ENCODE data around the gene SFXN5. TPM values are rescaled to one million over a fixed set of nuclear protein-coding genes. Genes with fewer than 3 reads are reported as not detected.
A peak's percentile ranks its signal among the peaks of the same experiment; 100 is the strongest.

The SFXN5 gene
- total and polyA plus RNA-seq, 2 of the 8 experiments (the other 6 are each of a cell fraction or from before 2014, with no cell fraction given): 29.3 to 33.1 TPM

DNA sequence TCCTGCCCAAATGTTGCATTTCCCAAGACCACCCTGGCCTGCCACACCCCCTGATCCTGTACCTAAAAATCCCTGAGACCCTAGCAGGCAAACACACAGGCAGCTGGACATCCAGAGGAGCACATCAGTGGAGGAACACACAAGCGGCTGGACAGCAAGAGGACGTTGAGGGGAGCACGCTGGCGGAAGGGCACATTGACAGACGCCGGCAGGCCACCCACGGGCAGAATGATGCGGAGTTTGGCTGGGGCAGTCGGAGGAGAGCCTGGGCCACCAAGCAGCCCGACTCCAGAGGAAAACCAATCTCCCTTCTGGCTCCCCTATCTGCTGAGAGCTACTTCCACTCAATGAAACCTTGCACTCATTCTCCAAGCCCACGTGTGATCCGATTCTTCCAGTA lies 106.5 kb downstream of the SFXN5 start:
- H3K9ac ChIP-seq (replicated peaks in 1 of 4; ENCODE audit: extremely low read depth in 1 of 4, low read depth in 3 of 4, low read length in 3 of 4): no peak overlapping the region
- no peaks in the 10 kb centered on the region for H3K36me3 ChIP-seq (ENCODE audit: control insufficient read depth in 2 of 4, insufficient read depth in 4 of 4, low read length in 3 of 4)
- no peaks in the 10 kb centered on the region for H4K20me1 ChIP-seq (replicated peaks in 1 of 2; ENCODE audit: control insufficient read depth in 1 of 2, insufficient read depth in 2 of 2, low read length in 2 of 2)
- no peak overlapping the region for H4K91ac ChIP-seq (replicated peaks; ENCODE audit: insufficient read length, low read length)
- no peak overlapping the region for H3K23ac ChIP-seq (ENCODE audit: insufficient read length)
- H3K4me2 ChIP-seq (ENCODE audit: insufficient read depth in 1 of 2, low read depth in 2 of 2, low read length in 2 of 2): no peak overlapping the region
- no peak overlapping the region for H2AK5ac ChIP-seq (ENCODE audit: low read depth, low read length)
- no peak overlapping the region for H4K5ac ChIP-seq (ENCODE audit: insufficient read length, low read depth, low read length)
- TF ChIP-seq NRF1 (IDR thresholded peaks at IDR 0.05; ENCODE audit: low read depth, low read length) (no peak), PHF8 (conservative IDR thresholded peaks at IDR 0.05; ENCODE audit: low read depth, low read length) (no peak)
- no peak overlapping the region for H2BK120ac ChIP-seq (replicated peaks; ENCODE audit: low read depth, low read length)
- H2BK20ac ChIP-seq (ENCODE audit: low read length): no peak overlapping the region
- H3K9me3 ChIP-seq (ENCODE audit: insufficient read depth in 2 of 2, low read depth in 1 of 2, low read length in 1 of 2): no peaks in the 10 kb centered on the region
- H2BK5ac ChIP-seq (ENCODE audit: low read depth, low read length): no peak overlapping the region
- H4K8ac ChIP-seq (ENCODE audit: extremely low read depth, insufficient read depth, low read length): no peak overlapping the region
- H2BK15ac ChIP-seq (ENCODE audit: low read length): no peak overlapping the region
- no peak overlapping the region for H3K27ac ChIP-seq (ENCODE audit: low read depth, low read length)
- ChIA-PET CTCF (ENCODE audit: partially characterized antibody) (interaction anchor here (1.0 to 11.9 kb wide), 9 partner anchors 10 to 212 kb away, joined by 4 to 166 read pairs (median 17); partner anchors contain the start of gene SPR), POLR2A (ENCODE audit: partially characterized antibody) (no interaction called here)
- H3K14ac ChIP-seq (ENCODE audit: insufficient read length): no peak overlapping the region
- H2AFZ ChIP-seq (ENCODE audit: low read length): no peak overlapping the region
- no peak overlapping the region for H3K18ac ChIP-seq (ENCODE audit: extremely low read depth, low read length)
- peaks cover 0 to 5% (median 0%) of the 10 kb centered on the region in 4 experiments; a peak in 1 of 7 replicates for H3K27me3 ChIP-seq (replicated peaks in 1 of 4; ENCODE audit: control insufficient read depth in 3 of 4, extremely low read depth in 1 of 4, insufficient read depth in 3 of 4, low read length in 3 of 4)
- H3K4me3 ChIP-seq (ENCODE audit: extremely low read depth in 1 of 4, insufficient read depth in 2 of 4, low read depth in 3 of 4, low read length in 4 of 4): no peak overlapping the region
- DNase-seq (ENCODE audit: low read depth in 1 of 2, low spot score in 2 of 2) (no peak), FAIRE-seq (no peak)
- no peaks in the 10 kb centered on the region for H3K79me1 ChIP-seq (ENCODE audit: low read depth, low read length)
- H3K56ac ChIP-seq (replicated peaks; ENCODE audit: insufficient read length, low read depth, low read length): no peak overlapping the region
- H3K79me2 ChIP-seq (ENCODE audit: control insufficient read depth in 1 of 2, insufficient read depth in 2 of 2, low read length in 2 of 2): no peaks in the 10 kb centered on the region
- WGBS, 2 experiments (ENCODE audit: extremely low coverage in 1 of 2, insufficient coverage in 1 of 2, insufficient read length in 1 of 2, insufficient replicate concordance in 2 of 2, low coverage in 1 of 2, low lambda C conversion rate in 2 of 2, missing lambda C conversion rate in 1 of 2): 83% methylated on average over 12 of the region's 12 CpGs; no CpG with 5 or more reads in 1 of the 2 experiments
- H2BK12ac ChIP-seq (ENCODE audit: low read depth, low read length): 0 out of 2 replicates have a peak overlapping the region, but pooled peaks have one; percentile 97
- no peak overlapping the region for H3K4ac ChIP-seq (replicated peaks; ENCODE audit: insufficient read length, low read depth, low read length)
- peaks cover 12 to 26% (median 22%) of the 10 kb centered on the region in 4 experiments for H3K4me1 ChIP-seq (replicated peaks in 1 of 4; ENCODE audit: control insufficient read depth in 3 of 4, insufficient read depth in 4 of 4, low read length in 3 of 4)
- H3K23me2 ChIP-seq (ENCODE audit: low read depth, low read length): no peaks in the 10 kb centered on the region
